Activated T-cell treated with anti-CD3 and anti-CD28 coated beads, Interleukin-2, amount 50 U/mL, for 4 hours (primary cell): ENCODE results near the gene LMF1. TPM values are rescaled to one million over a fixed set of nuclear protein-coding genes. Genes with fewer than 3 reads are reported as not detected.

Experiments used
- ATAC-seq, 2 donors: fragments of 200-7000 bp; cut with Tn5 transposase; one replicate each; pipeline ENCODE4 v1.10.0; 2021
- DNase-seq: peaks from one replicate; pipeline ENCODE4 v3.0.0-alpha.2; 2020
- H3K27me3 Mint-ChIP-seq: one replicate; pipeline ENCODE4 v1.8.0; 2021; ENCODE audit warnings: low read depth, mixed read lengths
- H3K36me3 Mint-ChIP-seq: one replicate; pipeline ENCODE4 v1.8.0; 2022; ENCODE audit warnings: mixed read lengths; ENCODE audit not compliant: insufficient read depth
- H3K4me1 Mint-ChIP-seq: one replicate; pipeline ENCODE4 v1.8.0; 2021; ENCODE audit warnings: low read depth, mixed read lengths
- H3K4me3 Mint-ChIP-seq: one replicate; pipeline ENCODE4 v1.8.0; 2021; ENCODE audit warnings: mild to moderate bottlenecking, moderate library complexity, mixed read lengths
- H3K9me3 Mint-ChIP-seq: one replicate; pipeline ENCODE4 v1.8.0; 2021; ENCODE audit warnings: mixed read lengths
- total RNA-seq, 3 donors: library from RNA; stranded (reverse); gene quantifications; one replicate each; pipeline ENCODE4 v1.2.1, GENCODE V29; 2021

LMF1 gene
- total RNA-seq, 3 donors from 2014 or later: 7.7 to 9.9 (median 9.3) TPM

- Mint-ChIP-seq H3K4me1 (no peaks in the 10 kb centered on the region), H3K27me3 (no peaks in the 10 kb centered on the region), H3K9me3 (no peaks in the 10 kb centered on the region), H3K36me3 (peaks cover 6% of the 10 kb centered on the region), H3K4me3 (no peak overlapping the region)
- no peak for ATAC-seq
- no peak for DNase-seq
Observed at GRCh38 chr16:898216-898615, 72.6 kb downstream of the LMF1 start.

- Mint-ChIP-seq H3K4me1 (no peaks in the 10 kb centered on the region), H3K9me3 (no peaks in the 10 kb centered on the region), H3K4me3 (no peak overlapping the region), H3K36me3 (peaks cover 6% of the 10 kb centered on the region), H3K27me3 (no peaks in the 10 kb centered on the region)
- no peak for ATAC-seq
- DNase-seq: no peak
Observed at GRCh38 chr16:897701-898100, 73.1 kb downstream of the LMF1 start.

- DNase-seq (no peak), ATAC-seq (no peak)
- no peak overlapping the region for H3K4me3 Mint-ChIP-seq
- no peaks in the 10 kb centered on the region for H3K27me3 Mint-ChIP-seq
- H3K4me1 Mint-ChIP-seq: no peaks in the 10 kb centered on the region
- no peaks in the 10 kb centered on the region for H3K9me3 Mint-ChIP-seq
- peaks cover 6% of the 10 kb centered on the region for H3K36me3 Mint-ChIP-seq
Observed at GRCh38 chr16:897200-897543, 73.6 kb downstream of the LMF1 start.

GRCh38 chr16:896261-897199 lies 74.3 kb downstream of the LMF1 start:
- Mint-ChIP-seq H3K4me3 (no peak overlapping the region), H3K27me3 (no peaks in the 10 kb centered on the region), H3K36me3 (peaks cover 6% of the 10 kb centered on the region), H3K9me3 (no peaks in the 10 kb centered on the region), H3K4me1 (no peaks in the 10 kb centered on the region)
- ATAC-seq: no peak
- DNase-seq: no peak

- no peaks in the 10 kb centered on the region for H3K9me3 Mint-ChIP-seq
- no peak overlapping the region for H3K4me3 Mint-ChIP-seq
- DNase-seq (no peak), ATAC-seq (no peak)
- no peaks in the 10 kb centered on the region for H3K4me1 Mint-ChIP-seq
- no peaks in the 10 kb centered on the region for H3K27me3 Mint-ChIP-seq
- H3K36me3 Mint-ChIP-seq: peaks cover 6% of the 10 kb centered on the region
Observed at GRCh38 chr16:895371-895770, 75.4 kb downstream of the LMF1 start.

- DNase-seq: no peak
- peaks cover 6% of the 10 kb centered on the region for H3K36me3 Mint-ChIP-seq
Observed at GRCh38 chr16:894841-895240, 75.9 kb downstream of the LMF1 start.

GRCh38 chr16:894136-894535 lies 76.6 kb downstream of the LMF1 start:
- H3K27me3 Mint-ChIP-seq: no peaks in the 10 kb centered on the region
- no peaks in the 10 kb centered on the region for H3K9me3 Mint-ChIP-seq
- peaks cover 7% of the 10 kb centered on the region for H3K36me3 Mint-ChIP-seq
- no peak overlapping the region for H3K4me3 Mint-ChIP-seq
- DNase-seq (no peak), ATAC-seq (no peak)
- H3K4me1 Mint-ChIP-seq: no peaks in the 10 kb centered on the region

More at GRCh38 chr16:894841-895240, 75.9 kb downstream of the LMF1 start:
- no peak for ATAC-seq
- Mint-ChIP-seq H3K27me3 (no peaks in the 10 kb centered on the region), H3K4me1 (no peaks in the 10 kb centered on the region), H3K4me3 (no peak overlapping the region), H3K9me3 (no peaks in the 10 kb centered on the region)

- no peak for DNase-seq
- no peaks in the 10 kb centered on the region for H3K9me3 Mint-ChIP-seq
- no peak overlapping the region for H3K4me3 Mint-ChIP-seq
- H3K36me3 Mint-ChIP-seq: peaks cover 4% of the 10 kb centered on the region
- ATAC-seq: no peak
- no peaks in the 10 kb centered on the region for H3K27me3 Mint-ChIP-seq
- H3K4me1 Mint-ChIP-seq: no peaks in the 10 kb centered on the region
Observed at GRCh38 chr16:893360-893759, 77.4 kb downstream of the LMF1 start.

- Mint-ChIP-seq H3K4me1 (no peaks in the 10 kb centered on the region), H3K27me3 (no peaks in the 10 kb centered on the region), H3K9me3 (no peaks in the 10 kb centered on the region), H3K36me3 (peaks cover 4% of the 10 kb centered on the region), H3K4me3 (no peak overlapping the region)
- DNase-seq (no peak), ATAC-seq (no peak)
Observed at GRCh38 chr16:892536-893255, 78.1 kb downstream of the LMF1 start.

- no peaks in the 10 kb centered on the region for H3K9me3 Mint-ChIP-seq
- DNase-seq (no peak), ATAC-seq (no peak)
- no peaks in the 10 kb centered on the region for H3K27me3 Mint-ChIP-seq
- no peak overlapping the region for H3K4me3 Mint-ChIP-seq
- H3K36me3 Mint-ChIP-seq: peaks cover 3% of the 10 kb centered on the region
- no peaks in the 10 kb centered on the region for H3K4me1 Mint-ChIP-seq
Observed at GRCh38 chr16:892006-892405, 78.8 kb downstream of the LMF1 start.

GRCh38 chr16:891353-891740 lies 79.4 kb downstream of the LMF1 start:
- DNase-seq (no peak), ATAC-seq (no peak)
- Mint-ChIP-seq H3K27me3 (no peaks in the 10 kb centered on the region), H3K4me3 (no peak overlapping the region), H3K9me3 (no peaks in the 10 kb centered on the region), H3K4me1 (no peaks in the 10 kb centered on the region), H3K36me3 (peaks cover 2% of the 10 kb centered on the region)

GRCh38 chr16:890716-891352 lies 80.0 kb downstream of the LMF1 start:
- ATAC-seq (no peak), DNase-seq (no peak)
- Mint-ChIP-seq H3K9me3 (no peaks in the 10 kb centered on the region), H3K4me1 (no peaks in the 10 kb centered on the region), H3K27me3 (no peaks in the 10 kb centered on the region), H3K36me3 (peaks cover 2% of the 10 kb centered on the region), H3K4me3 (no peak overlapping the region)

GRCh38 chr16:890217-890616 lies 80.6 kb downstream of the LMF1 start:
- Mint-ChIP-seq H3K4me3 (no peak overlapping the region), H3K4me1 (no peaks in the 10 kb centered on the region), H3K36me3 (peaks cover 2% of the 10 kb centered on the region), H3K9me3 (no peaks in the 10 kb centered on the region), H3K27me3 (no peaks in the 10 kb centered on the region)
- ATAC-seq (no peak), DNase-seq (no peak)

GRCh38 chr16:889586-889985 lies 81.2 kb downstream of the LMF1 start:
- no peak overlapping the region for H3K4me3 Mint-ChIP-seq
- H3K27me3 Mint-ChIP-seq: no peaks in the 10 kb centered on the region
- H3K4me1 Mint-ChIP-seq: no peaks in the 10 kb centered on the region
- DNase-seq: no peak
- peaks cover 2% of the 10 kb centered on the region for H3K36me3 Mint-ChIP-seq
- no peaks in the 10 kb centered on the region for H3K9me3 Mint-ChIP-seq
- no peak for ATAC-seq
